PFSK-1 (cell line): Measurements from ENCODE around the gene CYTH1.
A peak's percentile ranks its signal among the peaks of the same experiment; 100 is the strongest.

ENCODE experiments used
- POLR2AphosphoS5 ChIP-seq: IDR thresholded peaks from 2 replicates; pipeline ENCODE4 v1.6.1; 2012; ENCODE audit warnings: low read depth, mild to moderate bottlenecking, control low read depth, low read length, moderate library complexity
- REST ChIP-seq, 2 experiments: IDR thresholded peaks; 2 replicates each; pipeline versions ENCODE4 v1.6.1 to v1.8.0; 2011 to 2012; ENCODE audit warnings: low read depth in 2 of 2, low read length in 2 of 2, control low read depth in 1 of 2, inconsistent platforms in 1 of 2, mild to moderate bottlenecking in 1 of 2, moderate library complexity in 1 of 2; ENCODE audit not compliant: insufficient read depth in 1 of 2
- SIN3A ChIP-seq: IDR thresholded peaks from 2 replicates; pipeline ENCODE4 v1.6.1; 2012; ENCODE audit warnings: mild to moderate bottlenecking, low read length, moderate library complexity, borderline replicate concordance; ENCODE audit not compliant: insufficient read depth

GRCh38 chr17:78818932-78819331, 36.9 kb upstream of the CYTH1 start:
- TF ChIP-seq REST (IDR thresholded peaks at IDR 0.05; ENCODE audit: insufficient read depth in 1 of 2, low read depth in 2 of 2, low read length in 2 of 2) (peak in 1 of 2 experiments; percentile 57; a peak in 1 of 4 replicates), POLR2AphosphoS5 (peak; percentile 28; the same call in 1 of the 2 replicates), SIN3A (peak; percentile 78; the same call in 1 of the 2 replicates)
